B cell (primary cell): ENCODE data around the gene STK17B. TPM values are rescaled to one million over a fixed set of nuclear protein-coding genes. Genes with fewer than 3 reads are reported as not detected.

Experiments
- ATAC-seq: fragments of 200-7000 bp; cut with Tn5 transposase; one replicate; pipeline ENCODE4 v1.10.0; 2021; ENCODE audit warnings: low read depth, mild to moderate bottlenecking, moderate number of reproducible peaks, moderate library complexity
- CTCF ChIA-PET: fragments of 350-600 bp; sonication (Branson Sonifier 250); formaldehyde crosslinking; loops from one replicate; lab custom pipeline; 2021; ENCODE audit warnings: antibody characterized with exemption, inconsistent platforms; lab: Charles Lee
- POLR2A ChIA-PET: fragments of 350-600 bp; sonication (Branson Sonifier 250); formaldehyde crosslinking; loops from one replicate; lab custom pipeline; 2021; ENCODE audit warnings: antibody characterized with exemption; lab: Charles Lee
- DNase-seq: peaks from one replicate; pipeline ENCODE4 v3.0.0; 2013
- H2AFZ ChIP-seq: 2 replicates; pipeline ENCODE4 v1.6.1; 2012; ENCODE audit warnings: mild to moderate bottlenecking, low read depth, low read length; ENCODE audit not compliant: insufficient read depth, poor library complexity, severe bottlenecking
- H3K27ac ChIP-seq, 2 donors: 1 replicate in 1 of 2; 2 replicates in 1 of 2; pipeline ENCODE4 v1.5.1; 2012 to 2013; ENCODE audit warnings: low read length in 2 of 2, mild to moderate bottlenecking in 2 of 2, moderate library complexity in 1 of 2
- H3K27me3 ChIP-seq, 4 experiments: fragments of 200-600 bp in 1 of 4; sonication (generic) in 1 of 4; replicated peaks in 1 of 4; 1 replicate in 2 of 4; 2 replicates in 2 of 4; pipeline versions ENCODE4 v1.6.1 to v1.7.0; 2013 to 2016; ENCODE audit warnings: low read length in 3 of 4, mild to moderate bottlenecking in 2 of 4, mixed read lengths in 1 of 4, moderate library complexity in 1 of 4; ENCODE audit not compliant: insufficient read depth in 4 of 4, control insufficient read depth in 3 of 4; ENCODE audit errors: control extremely low read depth in 1 of 4
- H3K36me3 ChIP-seq, 2 experiments: replicated peaks in 1 of 2; 1 replicate in 1 of 2; 2 replicates in 1 of 2; pipeline versions ENCODE4 v1.6.1 to v1.7.1; 2013; ENCODE audit warnings: low read length in 1 of 2; ENCODE audit not compliant: insufficient read depth in 2 of 2, control insufficient read depth in 1 of 2; ENCODE audit errors: control extremely low read depth in 1 of 2, extremely low read depth in 1 of 2
- H3K4me1 ChIP-seq, 2 donors: fragments of 200-600 bp in 1 of 2; sonication (generic) in 1 of 2; 1 replicate in 1 of 2; 2 replicates in 1 of 2; pipeline versions ENCODE4 v1.5.1 to v1.6.1; 2013 to 2017; ENCODE audit warnings: low read length in 2 of 2; ENCODE audit not compliant: control insufficient read depth in 2 of 2, insufficient read depth in 2 of 2
- H3K4me2 ChIP-seq: replicated peaks from 2 replicates; pipeline ENCODE3; 2012; ENCODE audit warnings: mild to moderate bottlenecking, low read depth, low read length; ENCODE audit not compliant: poor library complexity, severe bottlenecking
- H3K4me3 ChIP-seq, 5 experiments: fragments of 200-600 bp in 1 of 5; sonication (generic) in 1 of 5; 1 replicate in 3 of 5; 2 replicates in 2 of 5; pipeline versions ENCODE4 v1.5.1 to v1.7.0; 2011 to 2016; ENCODE audit warnings: low read length in 4 of 5, mild to moderate bottlenecking in 4 of 5, low read depth in 2 of 5, control low read depth in 1 of 5, moderate library complexity in 1 of 5; ENCODE audit not compliant: insufficient read depth in 1 of 5; ENCODE audit errors: control extremely low read depth in 1 of 5, extremely low read depth in 1 of 5
- H3K79me2 ChIP-seq: fragments of 200-600 bp; sonication (generic); one replicate; pipeline ENCODE4 v1.6.0; 2016; ENCODE audit warnings: low read length; ENCODE audit not compliant: control insufficient read depth, insufficient read depth
- H3K9ac ChIP-seq: fragments of 200-600 bp; sonication (generic); 2 replicates; pipeline ENCODE4 v1.6.1; 2017; ENCODE audit warnings: mild to moderate bottlenecking, low read length, moderate library complexity
- H3K9me3 ChIP-seq, 3 donors: one replicate each; pipeline versions ENCODE4 v1.6.1 to v1.7.1; 2013; ENCODE audit warnings: low read length in 2 of 3; ENCODE audit not compliant: control insufficient read depth in 2 of 3, insufficient read depth in 1 of 3; ENCODE audit errors: control extremely low read depth in 1 of 3
- H4K20me1 ChIP-seq: 2 replicates; pipeline ENCODE4 v1.6.0; 2012; ENCODE audit warnings: mild to moderate bottlenecking, low read length; ENCODE audit not compliant: insufficient read depth, control insufficient read depth, poor library complexity, severe bottlenecking
- H3K27ac Mint-ChIP-seq: one replicate; pipeline ENCODE4 v1.8.0; 2021; ENCODE audit warnings: mixed read lengths
- H3K27me3 Mint-ChIP-seq: one replicate; pipeline ENCODE4 v1.8.0; 2021; ENCODE audit warnings: mixed read lengths
- H3K4me1 Mint-ChIP-seq: one replicate; pipeline ENCODE4 v1.8.0; 2021; ENCODE audit warnings: mixed read lengths
- H3K4me3 Mint-ChIP-seq: one replicate; pipeline ENCODE4 v1.8.0; 2021; ENCODE audit warnings: mixed read lengths
- H3K9me3 Mint-ChIP-seq: one replicate; pipeline ENCODE4 v1.8.0; 2022; ENCODE audit warnings: mixed read lengths; ENCODE audit not compliant: insufficient read depth
- CTCF ChIP-seq: fragments of 200-600 bp; IDR thresholded peaks from one replicate; pipeline ENCODE4 v1.8.0; 2022; ENCODE audit warnings: antibody characterized with exemption, mild to moderate bottlenecking
- EZH2 ChIP-seq: IDR thresholded peaks from 2 replicates; pipeline ENCODE4 v1.6.1; 2012; ENCODE audit warnings: borderline replicate concordance, low read depth, mild to moderate bottlenecking, moderate library complexity, low read length; ENCODE audit not compliant: insufficient read depth, poor library complexity, severe bottlenecking
- WGBS: methylation state at CpG from one replicate; pipeline ENCODE4 v1.1.5; 2013; ENCODE audit warnings: missing lambda C conversion rate; ENCODE audit not compliant: insufficient coverage; 5-methylcytosine and 5-hydroxymethylcytosine counted together
- intact Hi-C: fragments of 100-400 bp; cut with micrococcal nuclease; formaldehyde crosslinking; loops from one replicate; pipeline ENCODE4 v1.10.0; 2022
- polyA plus RNA-seq: library from polyadenylated mRNA; depleted of rRNA; stranded (reverse); fragments of >200 nt; gene quantifications from 2 replicates; pipeline ENCODE4 v1.2.3, GENCODE V29; 2012
- total RNA-seq, 2 donors: library from RNA; stranded (reverse); fragments of 120-200 nt in 1 of 2; gene quantifications; 1 replicate in 1 of 2; 2 replicates in 1 of 2; pipeline versions ENCODE4 v1.2.3 to v1.2.4, GENCODE V29; 2013 to 2022

STK17B gene
- total and polyA plus RNA-seq, 2 donors (not counting 1 experiment from before 2014, with no cell fraction given) = 120 to 249 TPM

- no peak overlapping the region for H3K27ac Mint-ChIP-seq
- TF ChIP-seq CTCF = no peak
- no peak for TF ChIP-seq EZH2
- no peaks in the 10 kb centered on the region for H3K27me3 Mint-ChIP-seq
- H3K27ac ChIP-seq = no peak overlapping the region
- no peak overlapping the region for H3K4me2 ChIP-seq
- H3K79me2 ChIP-seq = peaks cover 9% of the 10 kb centered on the region
- peaks cover 71% of the 10 kb centered on the region for H3K4me1 Mint-ChIP-seq
- POLR2A ChIA-PET = no interaction called here
- peak; percentile 17 for DNase-seq
- H4K20me1 ChIP-seq = no peaks in the 10 kb centered on the region
- H2AFZ ChIP-seq = no peak overlapping the region
- ATAC-seq = no peak
- 100% methylated on average over 1 of the region's 4 CpGs for WGBS
- peaks cover 44 to 50% of the 10 kb centered on the region in 2 donors for H3K4me1 ChIP-seq
- H3K9me3 ChIP-seq = no peaks in the 10 kb centered on the region
- no peak overlapping the region for H3K4me3 ChIP-seq
- no peak overlapping the region for H3K9ac ChIP-seq
- no peaks in the 10 kb centered on the region for H3K9me3 Mint-ChIP-seq
- H3K36me3 ChIP-seq = no peaks in the 10 kb centered on the region
- no peaks in the 10 kb centered on the region for H3K27me3 ChIP-seq
- CTCF ChIA-PET = interaction anchor here (1.4 kb wide), 1 partner anchor 26 kb away, joined by 3 read pairs; no protein-coding TSS in a partner anchor
- intact Hi-C loops = loop anchor here (5.0 kb wide), 1 partner anchor 43 kb away; no protein-coding TSS in a partner anchor
- H3K4me3 Mint-ChIP-seq = peak overlapping the region; percentile 9
Observed at GRCh38 chr2:196104066-196104465, 67.3 kb downstream of the STK17B start.

- ATAC-seq (no peak), DNase-seq (no peak)
- no peak overlapping the region for H3K4me3 ChIP-seq
- TF ChIP-seq CTCF (no peak), EZH2 (no peak)
- no peaks in the 10 kb centered on the region for H3K9me3 ChIP-seq
- H4K20me1 ChIP-seq = no peaks in the 10 kb centered on the region
- no peaks in the 10 kb centered on the region for H3K27me3 Mint-ChIP-seq
- peak overlapping the region; percentile 9 for H3K4me3 Mint-ChIP-seq
- H3K9ac ChIP-seq = no peak overlapping the region
- intact Hi-C loops = loop anchor here (5.0 kb wide), 1 partner anchor 44 kb away; no protein-coding TSS in a partner anchor
- no peak overlapping the region for H2AFZ ChIP-seq
- H3K9me3 Mint-ChIP-seq = no peaks in the 10 kb centered on the region
- no peaks in the 10 kb centered on the region for H3K27me3 ChIP-seq
- no peak overlapping the region for H3K4me2 ChIP-seq
- H3K27ac ChIP-seq = no peak overlapping the region
- peaks cover 71% of the 10 kb centered on the region for H3K4me1 Mint-ChIP-seq
- peaks cover 9% of the 10 kb centered on the region for H3K79me2 ChIP-seq
- H3K36me3 ChIP-seq = no peaks in the 10 kb centered on the region
- peaks cover 44 to 50% of the 10 kb centered on the region in 2 donors for H3K4me1 ChIP-seq
- WGBS = 89% methylated on average over 2 of the region's 2 CpGs
- CTCF ChIA-PET = interaction anchor here (0.8 to 1.4 kb wide), 2 partner anchors 26 to 194 kb away, joined by 3 read pairs; no protein-coding TSS in a partner anchor
- POLR2A ChIA-PET = no interaction called here
- no peak overlapping the region for H3K27ac Mint-ChIP-seq
Observed at GRCh38 chr2:196103626-196104025, 67.8 kb downstream of the STK17B start.
